PC-9 (cell line): ENCODE data around the gene EIF4G1. TPM values are rescaled to one million over a fixed set of nuclear protein-coding genes. Genes with fewer than 3 reads are reported as not detected.

Experiments used
- BruUV-seq: library from RNA; stranded (reverse); fragments of 400-500 nt; replicated peaks from 2 replicates; lab custom pipeline; 2021; lab: Mats Ljungman, UMichigan
- CTCF ChIA-PET: fragments of 300-600 bp; sonication (Branson Sonifier 250); formaldehyde crosslinking; loops from one replicate; lab custom pipeline; 2022; ENCODE audit warnings: antibody characterized with exemption; lab: Charles Lee
- POLR2A ChIA-PET: fragments of 300-600 bp; sonication (Branson Sonifier 250); formaldehyde crosslinking; loops from one replicate; lab custom pipeline; 2022; ENCODE audit warnings: antibody characterized with exemption; ENCODE audit not compliant: unreplicated experiment; lab: Charles Lee
- DNase-seq, 2 experiments: peaks; one replicate each; pipeline versions ENCODE4 v3.0.0 to v3.0.0-alpha.2; 2015 to 2022; ENCODE audit warnings: mixed read lengths in 1 of 2
- H2AFZ ChIP-seq: fragments of 200-600 bp; sonication (generic); 2 replicates; pipeline ENCODE4 v1.8.1; 2017; ENCODE audit warnings: antibody characterized with exemption
- H3F3A ChIP-seq: fragments of 200-600 bp; sonication (generic); 2 replicates; pipeline ENCODE4 v1.8.1; 2017; ENCODE audit warnings: antibody characterized with exemption, mild to moderate bottlenecking, low read depth; ENCODE audit not compliant: insufficient read depth
- H3K27ac ChIP-seq: fragments of 200-600 bp; sonication (generic); 2 replicates; pipeline ENCODE4 v1.6.1; 2016; ENCODE audit warnings: mixed run types
- H3K27me3 ChIP-seq: fragments of 200-600 bp; sonication (generic); 2 replicates; pipeline ENCODE4 v1.6.1; 2016; ENCODE audit warnings: low read depth, mixed run types; ENCODE audit not compliant: insufficient read depth
- H3K36me3 ChIP-seq: fragments of 200-600 bp; sonication (generic); 2 replicates; pipeline ENCODE4 v1.6.1; 2016; ENCODE audit warnings: low read depth, mixed run types
- H3K4me1 ChIP-seq: fragments of 200-600 bp; sonication (generic); replicated peaks from 2 replicates; pipeline ENCODE4 v1.6.1; 2016; ENCODE audit warnings: mixed run types; ENCODE audit not compliant: insufficient read depth
- H3K4me2 ChIP-seq: fragments of 200-600 bp; sonication (generic); 2 replicates; pipeline ENCODE4 v1.6.1; 2017; ENCODE audit warnings: mixed run types
- H3K4me3 ChIP-seq: fragments of 200-600 bp; sonication (generic); 2 replicates; pipeline ENCODE4 v1.6.1; 2016; ENCODE audit warnings: mixed run types
- H3K79me2 ChIP-seq: fragments of 200-600 bp; sonication (generic); 2 replicates; pipeline ENCODE4 v1.6.1; 2017; ENCODE audit warnings: low read depth, mixed run types
- H3K9me2 ChIP-seq: fragments of 200-600 bp; sonication (generic); 2 replicates; pipeline ENCODE4 v1.8.1; 2017; ENCODE audit warnings: mild to moderate bottlenecking; ENCODE audit not compliant: insufficient read depth
- H3K9me3 ChIP-seq: fragments of 200-600 bp; sonication (generic); 2 replicates; pipeline ENCODE4 v1.8.1; 2016; ENCODE audit warnings: low read depth; ENCODE audit not compliant: insufficient read depth
- H4K20me1 ChIP-seq: fragments of 200-600 bp; sonication (generic); 2 replicates; pipeline ENCODE4 v1.8.1; 2017; ENCODE audit not compliant: insufficient read depth
- EZH2 ChIP-seq: fragments of 200-600 bp; sonication (generic); IDR thresholded peaks from 2 replicates; pipeline ENCODE4 v1.8.0; 2017; ENCODE audit warnings: antibody characterized with exemption, low read depth
- intact Hi-C: fragments of 100-400 bp; cut with micrococcal nuclease; formaldehyde crosslinking; loops from one replicate; pipeline ENCODE4 v1.10.0; 2022; ENCODE audit not compliant: unreplicated experiment
- total RNA-seq: library from RNA; stranded (reverse); gene quantifications from 2 replicates; pipeline ENCODE4 v1.2.3, GENCODE V29; 2021
- TF ChIP-seq, protein P1 (sequence below): fragments of 200-600 bp; sonication (generic); conservative IDR thresholded peaks from 2 replicates; pipeline ENCODE4 v1.6.1; 2017; ENCODE audit warnings: mixed run types, antibody characterized with exemption, mild to moderate bottlenecking, moderate library complexity

EIF4G1 gene
- total RNA-seq, 1 experiment from 2014 or later, result 657 TPM

DNA sequence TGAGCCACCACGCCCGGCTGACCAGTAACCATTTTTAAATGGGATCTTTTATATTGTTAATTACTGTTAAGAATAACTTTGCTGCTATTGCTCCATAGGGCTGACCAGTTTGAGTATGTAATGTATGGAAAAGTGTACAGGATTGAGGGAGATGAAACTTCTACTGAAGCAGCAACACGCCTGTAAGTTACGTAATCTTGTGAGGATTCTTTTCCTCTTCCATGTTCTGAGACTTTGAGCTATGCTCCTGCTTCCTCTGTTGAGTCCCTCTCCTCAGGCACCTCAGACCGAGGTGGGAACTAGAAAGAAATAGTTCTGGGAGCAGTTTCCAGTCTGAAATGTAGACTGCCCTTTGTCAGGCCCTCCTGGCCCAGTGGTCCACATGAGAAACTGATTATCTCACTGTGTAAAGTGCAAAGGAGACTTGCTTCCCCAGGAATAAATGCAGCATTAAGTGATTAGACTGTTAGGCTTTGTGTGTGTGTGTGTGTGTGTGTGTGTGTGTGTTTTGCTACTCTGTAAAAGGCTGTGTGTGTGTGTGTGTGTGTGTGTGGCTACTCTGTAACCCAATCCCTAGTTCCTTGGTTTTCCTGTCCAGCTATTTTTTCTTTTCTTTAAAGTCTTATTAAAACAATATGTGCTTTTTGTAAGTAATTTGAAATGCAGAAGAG, 52.3 kb downstream of the EIF4G1 start:
- Histone ChIP-seq H4K20me1 (peaks cover 33% of the 10 kb centered on the region), H3K4me3 (no peak overlapping the region), H3K4me2 (no peak overlapping the region), H3F3A (peaks cover 84% of the 10 kb centered on the region), H3K36me3 (peaks cover 25% of the 10 kb centered on the region), H3K4me1 (peaks cover 11% of the 10 kb centered on the region), H3K9me3 (no peaks in the 10 kb centered on the region), H3K9me2 (no peaks in the 10 kb centered on the region), H2AFZ (no peak overlapping the region), H3K27ac (no peak overlapping the region), H3K79me2 (peaks cover 22% of the 10 kb centered on the region), H3K27me3 (no peaks in the 10 kb centered on the region)
- ChIA-PET CTCF (interaction anchor here (0.5 to 0.6 kb wide), 2 partner anchors 9 to 100 kb away, joined by 4 to 12 read pairs; no protein-coding TSS in a partner anchor), POLR2A (no interaction called here)
- intact Hi-C loops, result no loop called here
- BruUV-seq, result no TSS peak
- no peak for DNase-seq
- TF ChIP-seq, protein P1, sequence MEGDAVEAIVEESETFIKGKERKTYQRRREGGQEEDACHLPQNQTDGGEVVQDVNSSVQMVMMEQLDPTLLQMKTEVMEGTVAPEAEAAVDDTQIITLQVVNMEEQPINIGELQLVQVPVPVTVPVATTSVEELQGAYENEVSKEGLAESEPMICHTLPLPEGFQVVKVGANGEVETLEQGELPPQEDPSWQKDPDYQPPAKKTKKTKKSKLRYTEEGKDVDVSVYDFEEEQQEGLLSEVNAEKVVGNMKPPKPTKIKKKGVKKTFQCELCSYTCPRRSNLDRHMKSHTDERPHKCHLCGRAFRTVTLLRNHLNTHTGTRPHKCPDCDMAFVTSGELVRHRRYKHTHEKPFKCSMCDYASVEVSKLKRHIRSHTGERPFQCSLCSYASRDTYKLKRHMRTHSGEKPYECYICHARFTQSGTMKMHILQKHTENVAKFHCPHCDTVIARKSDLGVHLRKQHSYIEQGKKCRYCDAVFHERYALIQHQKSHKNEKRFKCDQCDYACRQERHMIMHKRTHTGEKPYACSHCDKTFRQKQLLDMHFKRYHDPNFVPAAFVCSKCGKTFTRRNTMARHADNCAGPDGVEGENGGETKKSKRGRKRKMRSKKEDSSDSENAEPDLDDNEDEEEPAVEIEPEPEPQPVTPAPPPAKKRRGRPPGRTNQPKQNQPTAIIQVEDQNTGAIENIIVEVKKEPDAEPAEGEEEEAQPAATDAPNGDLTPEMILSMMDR, result no peak
- no peak for TF ChIP-seq EZH2

DNA sequence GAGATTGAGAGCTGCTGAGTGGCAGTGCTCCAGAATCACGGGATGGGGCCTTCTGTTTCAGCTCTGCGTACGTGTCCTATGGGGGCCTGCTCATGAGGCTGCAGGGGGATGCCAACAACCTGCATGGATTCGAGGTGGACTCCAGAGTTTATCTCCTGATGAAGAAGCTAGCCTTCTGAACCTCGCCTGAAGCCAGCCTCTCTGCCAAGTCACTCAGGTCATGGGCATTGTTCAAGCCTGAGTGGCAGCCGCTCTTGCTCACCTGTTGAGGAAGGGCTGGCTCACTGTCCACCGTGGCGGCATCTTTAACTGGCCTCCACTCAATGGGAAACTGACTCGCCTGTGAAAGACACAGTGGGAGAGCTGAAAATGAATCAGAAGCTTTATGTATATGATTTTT, 53.7 kb downstream of the EIF4G1 start:
- BruUV-seq, result no TSS peak
- TF ChIP-seq EZH2, result no peak
- TF ChIP-seq, protein P1, result no peak
- H3K36me3 ChIP-seq, result peaks cover 25% of the 10 kb centered on the region
- intact Hi-C loops, result no loop called here
- DNase-seq, result no peak
- no peak overlapping the region for H3K4me2 ChIP-seq
- peaks cover 33% of the 10 kb centered on the region for H4K20me1 ChIP-seq
- ChIA-PET CTCF (no interaction called here), POLR2A (no interaction called here)
- no peaks in the 10 kb centered on the region for H3K9me3 ChIP-seq
- H3K79me2 ChIP-seq, result peaks cover 22% of the 10 kb centered on the region
- H3K27me3 ChIP-seq, result peaks cover 1% of the 10 kb centered on the region; the same call in 1 of the 2 replicates
- H3K4me1 ChIP-seq, result peaks cover 11% of the 10 kb centered on the region
- H3K27ac ChIP-seq, result no peak overlapping the region
- no peaks in the 10 kb centered on the region for H3K9me2 ChIP-seq
- H3F3A ChIP-seq, result peaks cover 76% of the 10 kb centered on the region
- H2AFZ ChIP-seq, result no peak overlapping the region
- no peak overlapping the region for H3K4me3 ChIP-seq

DNA sequence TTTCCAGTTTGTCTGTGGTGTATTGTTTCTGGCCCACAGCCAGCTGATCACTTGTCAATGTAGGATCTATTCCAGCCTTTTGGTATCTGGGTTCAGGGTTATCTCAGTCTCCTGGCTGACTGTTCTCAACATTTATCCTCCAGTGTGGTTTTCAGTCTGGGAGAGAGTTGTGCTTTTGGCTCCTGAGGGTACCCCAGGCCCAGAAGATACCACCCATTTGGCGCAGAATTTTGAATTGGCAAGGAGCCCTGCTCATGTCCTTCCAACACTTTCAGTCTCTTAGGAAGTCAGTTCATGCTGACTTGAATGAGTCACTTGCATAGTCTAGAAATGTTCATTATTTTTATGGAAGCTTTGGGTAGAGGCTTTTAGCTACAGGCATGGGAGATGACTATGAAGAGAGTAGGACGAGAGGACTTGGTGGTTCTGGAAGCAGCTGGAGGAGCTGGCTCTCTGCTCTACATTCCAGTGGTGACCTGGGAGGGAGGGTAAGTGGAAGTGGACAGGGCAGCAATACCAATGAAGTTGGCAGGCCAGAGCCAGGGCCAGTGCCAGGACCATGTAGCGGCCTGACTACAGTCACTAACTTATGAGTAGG, 54.3 kb downstream of the EIF4G1 start:
- H3F3A ChIP-seq, result peaks cover 72% of the 10 kb centered on the region
- TF ChIP-seq EZH2, result no peak
- TF ChIP-seq, protein P1, result no peak
- ChIA-PET POLR2A (interaction anchor here (0.7 kb wide), 1 partner anchor 1083 kb away, joined by 3 read pairs; no protein-coding TSS in a partner anchor), CTCF (no interaction called here)
- H3K9me3 ChIP-seq, result no peaks in the 10 kb centered on the region
- H3K4me2 ChIP-seq, result no peak overlapping the region
- H3K4me1 ChIP-seq, result peaks cover 11% of the 10 kb centered on the region
- H3K4me3 ChIP-seq, result no peak overlapping the region
- H3K9me2 ChIP-seq, result no peaks in the 10 kb centered on the region
- peaks cover 7% of the 10 kb centered on the region for H3K27me3 ChIP-seq
- no peak for DNase-seq
- peaks cover 33% of the 10 kb centered on the region for H4K20me1 ChIP-seq
- intact Hi-C loops, result no loop called here
- H3K27ac ChIP-seq, result no peak overlapping the region
- peaks cover 18% of the 10 kb centered on the region for H3K79me2 ChIP-seq
- BruUV-seq, result no TSS peak
- H3K36me3 ChIP-seq, result peaks cover 25% of the 10 kb centered on the region
- no peak overlapping the region for H2AFZ ChIP-seq
